Renal cortical epithelial cell (primary cell): ENCODE data around the gene CHAF1A. TPM values are rescaled to one million over a fixed set of nuclear protein-coding genes. Genes with fewer than 3 reads are reported as not detected.

Experiments used
- DNase-seq: peaks from one replicate; pipeline ENCODE4 v3.0.0-alpha.2; 2011; ENCODE audit warnings: low read depth
- total RNA-seq: library from RNA; depleted of rRNA; stranded (reverse); fragments of >200 nt; gene quantifications from 2 replicates; pipeline ENCODE4 v1.2.3, GENCODE V29; 2014

The CHAF1A gene
- total RNA-seq, 1 donor from 2014 or later: 5.6 TPM

DNA sequence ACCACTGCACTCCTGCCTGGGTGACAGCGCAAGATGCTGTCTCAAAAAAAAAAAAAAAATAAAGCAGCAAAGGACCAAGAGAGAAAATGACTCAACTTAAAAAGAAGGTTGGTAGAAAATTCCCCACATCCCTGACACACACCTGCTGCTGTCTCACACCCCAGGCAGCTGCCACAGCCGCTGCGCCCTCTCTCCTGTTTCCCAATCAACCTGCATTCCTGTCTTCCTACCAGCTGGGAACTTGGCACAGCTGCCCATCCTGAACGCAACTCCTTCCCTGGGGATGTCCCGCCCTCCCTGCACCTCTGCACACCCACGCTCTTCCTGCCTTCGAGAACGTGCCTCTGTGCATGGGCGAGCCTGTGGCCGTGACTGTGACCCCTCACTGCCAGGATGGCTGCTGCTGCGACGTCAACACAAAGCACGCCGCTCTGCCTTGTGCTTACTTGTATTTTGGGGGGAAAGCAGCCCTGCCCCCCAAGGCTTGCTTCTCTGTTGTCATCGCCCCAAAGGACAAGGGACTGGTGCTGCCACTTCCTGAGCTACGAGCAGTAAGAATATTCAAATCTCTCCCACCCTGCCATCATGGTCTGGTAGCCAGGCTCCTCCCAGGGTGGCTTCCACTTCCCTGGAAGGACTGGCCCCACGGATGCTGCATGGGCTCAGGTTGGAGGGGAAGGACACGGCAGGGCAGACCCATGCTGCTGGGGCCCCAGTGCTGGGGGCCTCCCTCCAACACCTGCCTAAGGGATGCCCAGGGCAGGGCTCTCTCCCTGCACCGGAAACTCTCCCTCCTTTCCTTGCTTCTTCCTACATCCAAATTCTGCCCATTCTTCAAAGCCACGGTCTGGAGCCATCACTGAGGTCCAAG is 22.8 kb upstream of the CHAF1A start:
- peak; percentile 97 for DNase-seq

DNA sequence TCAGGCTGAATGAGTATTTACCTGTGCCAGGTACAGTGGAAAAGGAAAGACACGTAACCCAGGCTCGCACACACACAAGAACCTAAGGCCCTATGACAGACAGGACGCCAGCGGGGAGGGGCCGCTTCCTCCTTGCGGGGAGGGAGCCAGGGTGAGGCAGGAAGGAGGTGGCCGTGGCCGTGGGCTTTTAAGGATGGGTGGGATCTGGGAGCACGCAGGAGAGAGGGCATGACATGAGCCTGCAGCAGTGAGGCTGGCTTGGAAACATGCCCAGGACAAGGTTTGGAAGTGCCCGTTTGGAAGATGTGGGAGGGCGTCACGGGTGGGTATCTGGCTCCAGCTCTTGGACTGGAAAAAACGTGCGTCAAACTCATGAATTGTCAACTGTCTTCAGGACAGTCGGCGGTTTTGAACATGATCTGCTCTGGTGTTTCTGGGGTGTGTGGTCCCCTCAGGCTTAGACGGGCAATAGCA is 22.1 kb upstream of the CHAF1A start:
- no peak for DNase-seq

DNA sequence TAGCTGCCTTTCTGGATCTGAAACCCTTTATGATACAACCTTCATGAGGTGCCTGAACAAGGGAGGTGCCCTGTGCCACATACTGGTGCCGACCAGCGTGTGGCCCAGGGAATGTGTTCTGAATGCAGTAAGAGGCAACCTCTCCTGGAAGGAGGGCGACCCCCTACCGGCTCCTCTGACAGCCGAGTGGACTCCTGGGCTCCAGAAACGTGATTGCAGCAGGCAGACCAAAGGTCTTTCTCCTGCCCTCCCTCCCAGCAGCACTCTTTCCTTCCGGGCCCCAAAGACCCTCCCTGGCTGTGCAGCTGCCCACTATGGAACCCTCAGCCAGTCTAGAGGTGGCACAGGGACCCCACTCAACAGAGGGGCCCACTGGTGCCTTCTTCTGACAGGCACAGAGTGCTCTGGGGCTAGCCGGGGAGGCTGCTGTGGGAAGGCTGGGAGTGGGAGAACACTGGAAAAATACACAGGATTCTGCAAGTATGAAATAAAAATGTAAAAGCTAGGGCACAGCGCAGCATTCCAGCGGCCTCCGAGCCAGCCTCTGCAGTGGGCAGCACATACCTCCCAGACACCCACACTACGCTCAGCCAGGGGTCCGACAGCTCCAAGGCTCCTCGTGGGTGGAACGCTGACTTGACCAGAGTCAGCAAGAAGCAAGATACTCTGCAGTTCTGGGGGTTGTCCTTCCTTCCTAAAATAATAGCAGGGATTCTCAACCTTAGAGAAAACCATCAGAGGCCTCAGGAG is 17.0 kb upstream of the CHAF1A start:
- no peak for DNase-seq

GRCh38 chr19:4386041-4386782 is 16.2 kb upstream of the CHAF1A start:
- no peak for DNase-seq

GRCh38 chr19:4388337-4389063 is 13.9 kb upstream of the CHAF1A start:
- no peak for DNase-seq

DNA sequence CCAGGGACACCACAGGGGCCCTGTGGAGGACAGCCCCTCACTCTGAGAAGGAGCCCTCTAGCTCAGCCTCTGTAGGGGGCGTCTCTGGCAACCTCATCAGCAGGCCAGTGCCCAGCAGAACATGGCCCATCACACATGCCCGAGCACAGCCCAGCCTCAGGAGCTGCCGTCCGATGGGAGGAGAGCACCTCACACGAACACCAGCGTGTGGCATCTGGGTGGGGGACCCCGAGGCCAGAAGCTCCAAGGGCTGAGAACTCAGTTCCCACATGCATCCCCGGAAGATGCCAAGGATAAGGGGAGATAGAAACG is 13.4 kb upstream of the CHAF1A start:
- no peak for DNase-seq

- DNase-seq: no peak
Measured at GRCh38 chr19:4389511-4390016, 12.9 kb upstream of the CHAF1A start.

GRCh38 chr19:4390017-4390566 is 12.3 kb upstream of the CHAF1A start:
- no peak for DNase-seq

DNA sequence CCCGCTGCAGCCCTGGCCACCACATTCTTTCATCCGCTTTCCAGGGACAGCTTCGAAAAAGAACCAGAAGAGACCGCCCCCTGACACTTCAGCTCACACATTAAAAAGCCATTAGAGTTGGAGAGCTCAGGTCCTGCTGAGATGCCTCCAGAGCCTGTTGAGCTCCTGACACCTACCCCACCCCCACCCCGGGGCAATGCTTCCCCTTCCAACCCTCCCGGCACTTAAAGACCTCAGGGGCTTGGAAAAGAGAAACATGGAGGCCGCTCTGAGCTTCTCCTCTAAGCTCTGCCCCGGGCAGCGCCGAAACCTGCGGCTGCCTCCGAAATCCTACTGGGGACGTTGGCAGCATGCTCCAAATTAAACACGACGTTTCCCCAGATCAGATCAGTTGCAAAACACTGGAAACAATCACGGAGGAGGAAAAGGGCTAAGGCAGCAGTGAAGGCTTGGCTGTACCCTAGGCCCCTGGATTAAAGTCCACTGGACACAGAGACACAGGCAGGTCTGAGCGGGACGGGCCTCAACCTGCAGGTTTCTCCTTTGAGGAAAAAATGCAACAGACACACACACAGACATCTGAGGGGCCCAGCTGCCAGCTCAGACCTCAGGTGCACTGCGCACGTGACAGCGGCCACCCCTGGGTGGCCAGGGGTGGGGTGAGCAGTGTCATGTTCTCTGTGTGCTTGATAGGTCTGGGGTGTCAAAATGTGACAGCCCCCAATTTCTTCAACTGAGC is 11.7 kb upstream of the CHAF1A start:
- no peak for DNase-seq

GRCh38 chr19:4391306-4391693 is 11.1 kb upstream of the CHAF1A start:
- DNase-seq: no peak

GRCh38 chr19:4391701-4392483 is 10.5 kb upstream of the CHAF1A start:
- DNase-seq: peak; percentile 68

DNA sequence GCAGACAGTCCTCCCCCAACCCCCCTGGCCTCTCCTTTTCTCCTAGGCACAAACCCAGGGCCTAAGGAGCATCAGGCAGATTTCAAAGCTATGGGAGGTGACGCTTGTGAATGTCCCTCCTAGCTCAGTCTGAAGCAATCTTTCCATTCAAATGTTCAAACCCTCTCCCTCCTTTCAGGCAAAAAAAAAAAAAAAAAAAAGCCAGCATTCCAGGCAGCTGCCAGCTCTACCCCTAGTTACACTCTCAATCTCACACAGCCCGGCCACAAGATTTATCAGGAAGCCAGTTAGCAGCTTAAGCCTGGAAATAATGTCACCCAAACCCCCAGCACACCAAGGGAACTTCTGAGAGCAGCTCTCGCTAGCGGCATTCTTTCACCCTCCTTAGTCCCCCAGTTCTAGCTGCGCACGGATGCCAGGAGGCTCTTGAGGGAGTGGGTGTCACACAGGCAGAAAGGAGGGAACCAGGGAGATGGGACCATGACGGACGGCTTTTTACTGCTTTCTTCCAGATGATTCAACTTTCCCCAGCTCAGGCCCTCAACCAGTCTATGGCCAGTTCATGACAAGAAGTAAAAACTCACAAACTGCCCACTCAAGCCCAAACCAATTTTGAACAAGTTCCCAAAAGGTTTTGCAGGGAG is 8.4 kb upstream of the CHAF1A start:
- no peak for DNase-seq

GRCh38 chr19:4396949-4397783 is 5.3 kb upstream of the CHAF1A start:
- DNase-seq: no peak

GRCh38 chr19:4399812-4400134 is 2.7 kb upstream of the CHAF1A start:
- DNase-seq: no peak

DNA sequence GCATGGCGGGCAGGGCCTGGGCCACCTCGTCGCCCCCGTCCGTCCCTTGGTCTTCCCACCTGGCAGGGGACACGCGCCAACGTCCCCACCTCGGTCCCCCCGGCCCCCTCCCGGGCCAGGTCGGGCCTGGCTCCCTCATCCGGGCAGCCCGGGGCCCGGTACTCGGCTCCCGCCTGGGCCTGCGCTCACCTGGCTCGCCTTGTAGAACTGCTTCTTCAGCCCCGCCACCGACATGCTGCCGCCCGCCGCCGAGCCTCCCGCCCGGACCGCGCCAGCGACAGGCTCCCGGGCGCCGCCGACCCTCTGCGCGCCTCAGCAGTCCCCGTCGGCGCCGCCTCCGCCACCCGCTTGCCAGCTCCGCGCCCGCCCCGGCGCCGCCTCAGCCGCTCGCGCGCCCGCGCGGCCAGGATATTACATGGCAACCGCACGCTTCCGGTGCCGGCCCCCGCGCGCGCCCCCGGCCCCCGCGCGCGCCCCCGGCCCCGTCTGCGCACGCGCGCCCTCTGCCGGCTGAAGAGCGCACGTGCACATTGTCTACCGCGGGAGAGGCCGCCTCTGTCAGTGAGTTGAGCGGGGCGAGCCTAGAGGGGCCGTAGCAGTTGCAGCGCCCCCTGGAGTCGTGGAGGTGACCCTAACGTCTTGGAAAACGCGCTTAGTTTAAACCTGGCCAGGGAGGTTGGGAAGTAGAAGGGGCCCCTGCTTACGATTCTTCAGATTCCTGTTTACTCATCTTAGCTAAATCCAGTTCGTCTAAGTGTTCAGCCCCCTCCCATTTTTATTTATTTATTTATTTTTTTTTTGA is 2.1 kb upstream of the CHAF1A start, which contains the start of gene SH3GL1:
SH3GL1 (minus strand) TSS at position 413 of the 802 bp plus-strand sequence; CDS start at position 234, 179 bp downstream.
- DNase-seq: peak; percentile 53

DNA sequence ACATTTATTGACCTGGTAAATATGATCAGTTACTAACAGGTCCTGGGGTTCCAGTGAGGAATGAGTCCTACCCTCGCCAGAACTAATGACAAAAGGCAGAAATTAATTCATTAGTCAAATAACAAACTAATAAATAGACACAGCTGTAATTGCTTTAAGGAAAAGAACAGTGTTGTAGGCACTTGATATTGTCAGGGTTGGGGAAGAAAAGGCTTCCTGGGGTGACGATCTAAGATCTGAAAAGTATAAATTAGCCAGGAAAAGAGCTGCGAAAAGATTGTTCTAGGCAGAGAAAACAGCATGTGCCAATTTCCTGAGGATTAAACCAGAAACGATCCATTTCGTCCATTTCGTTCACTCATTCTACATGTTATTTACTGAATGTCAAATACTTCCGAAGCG is 670 bp upstream of the CHAF1A start:
- no peak for DNase-seq

DNA sequence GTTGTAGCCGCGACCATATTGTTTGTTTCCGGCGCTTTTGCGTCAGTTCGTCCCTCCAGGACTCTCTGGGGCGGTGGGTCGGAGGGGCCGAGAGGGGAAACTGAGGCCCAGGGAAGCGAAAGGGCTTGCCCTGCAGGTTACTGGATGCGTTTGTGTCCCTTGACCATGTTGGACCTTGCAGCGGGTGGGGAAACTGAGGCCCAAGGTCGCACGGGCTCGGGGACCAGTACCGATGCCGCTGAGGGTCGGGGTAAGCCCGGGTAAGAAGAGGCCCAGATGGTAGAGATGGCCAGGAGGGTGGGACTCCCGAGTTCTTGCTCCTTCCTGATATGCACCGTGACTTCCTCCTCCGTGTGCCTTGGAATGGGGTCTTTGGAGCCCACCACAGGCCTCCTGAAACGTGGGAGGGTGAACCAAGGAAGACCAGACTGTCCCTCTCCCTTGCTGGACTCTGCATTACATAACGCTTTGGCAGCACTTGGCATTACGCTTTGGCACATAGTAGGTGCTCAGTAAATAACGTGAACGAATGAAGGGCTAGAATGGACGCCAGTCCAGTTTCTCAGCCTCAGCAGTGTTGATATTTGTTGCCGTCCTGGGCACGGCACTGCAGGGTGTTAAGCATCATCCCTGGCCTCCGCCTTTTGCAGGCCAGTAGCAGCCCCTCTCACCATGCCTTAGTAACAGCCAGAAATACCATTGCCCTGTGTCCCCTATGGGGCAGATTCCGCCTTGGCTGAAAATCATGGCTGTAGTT is 743 bp downstream of the CHAF1A start:
- DNase-seq: no peak
